ENCODE data around the gene PARVB.

PARVB gene

DNA sequence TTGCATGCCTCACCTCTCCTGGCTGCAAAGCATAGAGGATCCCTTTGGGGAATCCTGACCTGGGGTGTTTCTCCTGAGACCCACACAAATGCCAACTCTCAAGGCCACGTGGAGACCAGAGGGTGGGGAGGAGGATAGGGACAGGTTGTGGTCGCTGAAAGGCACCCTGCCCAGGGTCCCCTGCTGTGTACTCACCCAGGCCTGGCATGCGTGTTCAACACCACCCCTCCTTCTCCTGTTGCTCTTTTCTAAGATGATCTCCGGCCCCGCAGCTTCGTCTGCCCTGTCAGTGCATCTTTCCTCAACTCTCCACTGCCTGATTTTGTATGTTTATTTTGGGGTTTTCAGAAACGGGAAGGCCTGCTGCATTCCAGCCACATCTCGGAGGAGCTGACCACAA is 112.0 kb downstream of the PARVB start:
- no peak for DNase-seq (ENCODE audit: low spot score)

GRCh38 chr22:44136786-44137185 is 112.7 kb downstream of the PARVB start:
- no peak for DNase-seq (ENCODE audit: low spot score)

DNA sequence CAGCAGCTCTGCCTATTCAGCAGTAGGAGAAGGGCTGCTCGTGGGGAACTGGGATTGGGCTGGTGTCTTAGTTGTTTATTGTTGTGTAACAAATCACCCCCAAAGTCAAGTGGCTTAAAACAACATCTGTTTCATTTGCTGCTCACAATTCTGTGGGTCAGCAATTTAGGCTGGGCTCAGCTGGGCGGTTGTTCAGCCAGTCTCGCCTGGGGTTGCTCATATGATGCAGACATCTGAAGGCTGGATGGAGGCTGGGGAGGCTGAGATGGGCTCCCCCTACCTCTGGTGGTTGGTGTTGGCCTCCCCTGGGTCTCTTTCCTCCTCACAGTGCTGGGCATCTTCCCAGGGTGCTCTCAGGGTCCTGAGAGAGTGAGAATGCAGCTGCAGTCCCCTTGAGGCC is 113.3 kb downstream of the PARVB start:
- no peak for DNase-seq (ENCODE audit: low spot score)

GRCh38 chr22:44139773-44140172 is 115.7 kb downstream of the PARVB start:
- no peak for DNase-seq (ENCODE audit: low spot score)

DNA sequence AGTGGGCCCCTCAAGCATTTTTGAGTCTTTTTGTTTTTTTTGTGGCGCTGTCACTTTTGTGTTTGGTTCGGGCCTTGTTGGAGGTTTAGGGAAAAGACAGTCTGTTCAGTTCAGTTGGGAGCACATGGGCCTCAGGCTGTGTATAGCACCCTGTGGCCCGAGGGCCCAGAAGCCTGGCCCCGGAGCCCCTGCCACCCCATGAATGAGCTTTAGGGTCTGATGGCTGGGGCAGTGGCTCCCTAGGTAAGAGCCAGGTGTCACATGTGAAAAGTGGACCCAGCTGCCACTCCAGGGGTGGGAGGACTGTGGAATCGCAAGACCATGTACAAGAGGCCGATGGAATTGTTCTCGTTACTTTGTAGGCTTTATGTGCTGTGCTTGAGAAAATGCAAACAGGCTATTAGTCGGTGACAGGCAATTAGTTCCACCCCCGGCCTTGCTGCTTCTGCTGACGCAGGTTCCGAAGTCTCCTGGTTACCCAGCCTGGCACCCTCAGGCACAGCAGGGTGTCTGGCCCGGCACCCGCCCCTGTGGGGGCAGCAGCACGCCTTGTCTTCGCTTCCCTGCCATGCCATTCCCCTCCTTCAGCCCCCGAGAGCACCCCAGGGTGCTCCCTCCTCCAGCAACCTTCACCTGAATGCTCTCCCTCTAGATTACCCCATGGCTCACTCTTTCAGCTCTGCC is 118.5 kb downstream of the PARVB start:
- no peak for DNase-seq (ENCODE audit: low spot score)

- DNase-seq (ENCODE audit: low spot score): no peak
These were observed 119.0 kb downstream of the PARVB start for GRCh38 chr22:44143105-44143474.

DNA sequence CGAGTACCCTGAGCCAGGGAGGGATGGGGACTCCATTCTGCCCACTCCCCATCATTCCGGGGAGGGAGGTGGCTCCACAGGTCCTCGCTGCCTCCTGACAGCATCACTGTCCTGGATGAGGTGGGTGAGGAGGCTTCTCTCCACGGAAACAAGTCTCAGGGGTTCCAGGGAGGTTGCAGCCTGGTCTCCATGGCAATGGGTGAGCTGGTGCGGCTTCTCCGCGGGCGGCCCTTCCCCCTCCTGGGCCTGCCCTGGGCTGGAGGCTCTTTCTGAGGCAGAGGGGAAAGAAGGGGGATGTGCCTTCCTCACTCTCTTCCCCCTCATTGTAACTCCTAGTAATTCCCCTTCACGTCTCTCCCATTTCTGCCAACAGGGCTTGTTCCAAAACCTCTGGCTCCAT is 119.5 kb downstream of the PARVB start:
- no peak for DNase-seq (ENCODE audit: low spot score)

GRCh38 chr22:44144046-44144569 is 120.0 kb downstream of the PARVB start:
- DNase-seq (ENCODE audit: low spot score): no peak

GRCh38 chr22:44145544-44145943 is 121.4 kb downstream of the PARVB start:
- no peak for DNase-seq (ENCODE audit: low spot score)

DNA sequence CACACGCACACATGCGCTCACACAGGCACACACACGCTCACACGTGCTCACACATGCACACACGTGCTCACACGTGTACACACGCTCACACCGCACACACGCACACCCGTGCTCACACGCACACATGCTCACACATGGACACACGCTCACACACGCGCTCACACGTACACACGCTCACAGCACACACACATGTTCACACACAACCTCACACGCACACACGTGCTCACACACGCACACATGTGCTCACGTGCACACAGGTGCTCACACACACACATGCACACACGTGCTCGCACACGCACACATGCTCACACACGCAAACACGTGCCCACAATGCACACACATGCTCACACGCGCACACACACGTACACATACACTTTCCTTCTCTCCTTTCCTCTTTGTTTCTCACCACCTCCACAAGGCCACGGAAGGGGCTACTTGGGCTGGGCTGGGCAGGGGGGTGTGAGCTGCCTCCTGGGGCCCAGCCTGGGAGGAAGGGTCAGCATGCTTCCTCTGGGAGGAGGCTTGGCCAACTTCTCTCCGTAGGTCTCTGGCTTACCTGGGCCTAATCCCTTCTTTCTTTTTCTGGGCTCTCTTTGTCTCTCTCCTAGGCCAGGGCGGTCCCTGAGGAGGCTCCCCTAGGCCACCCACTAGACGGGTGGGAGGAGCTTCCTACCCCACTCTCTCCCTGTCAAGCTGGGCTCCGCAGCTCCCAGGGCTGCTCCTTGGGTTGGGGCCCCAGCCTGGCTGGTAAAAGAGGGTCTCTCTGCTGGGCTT is 122.2 kb downstream of the PARVB start:
- DNase-seq (ENCODE audit: low spot score): no peak

GRCh38 chr22:44147008-44147645 is 123.0 kb downstream of the PARVB start:
- DNase-seq (ENCODE audit: low spot score): no peak

- no peak for DNase-seq (ENCODE audit: low spot score)
These were observed 123.9 kb downstream of the PARVB start for GRCh38 chr22:44147821-44148574.

- DNase-seq (ENCODE audit: low spot score): no peak
These were observed 127.6 kb downstream of the PARVB start for GRCh38 chr22:44151676-44152075.

- DNase-seq (ENCODE audit: low spot score): no peak
These were observed 129.6 kb downstream of the PARVB start for GRCh38 chr22:44153710-44154109.

GRCh38 chr22:44154436-44154942 is 130.4 kb downstream of the PARVB start:
- no peak for DNase-seq (ENCODE audit: low spot score)

GRCh38 chr22:44155115-44155514 is 131.0 kb downstream of the PARVB start:
- DNase-seq (ENCODE audit: low spot score): no peak

DNA sequence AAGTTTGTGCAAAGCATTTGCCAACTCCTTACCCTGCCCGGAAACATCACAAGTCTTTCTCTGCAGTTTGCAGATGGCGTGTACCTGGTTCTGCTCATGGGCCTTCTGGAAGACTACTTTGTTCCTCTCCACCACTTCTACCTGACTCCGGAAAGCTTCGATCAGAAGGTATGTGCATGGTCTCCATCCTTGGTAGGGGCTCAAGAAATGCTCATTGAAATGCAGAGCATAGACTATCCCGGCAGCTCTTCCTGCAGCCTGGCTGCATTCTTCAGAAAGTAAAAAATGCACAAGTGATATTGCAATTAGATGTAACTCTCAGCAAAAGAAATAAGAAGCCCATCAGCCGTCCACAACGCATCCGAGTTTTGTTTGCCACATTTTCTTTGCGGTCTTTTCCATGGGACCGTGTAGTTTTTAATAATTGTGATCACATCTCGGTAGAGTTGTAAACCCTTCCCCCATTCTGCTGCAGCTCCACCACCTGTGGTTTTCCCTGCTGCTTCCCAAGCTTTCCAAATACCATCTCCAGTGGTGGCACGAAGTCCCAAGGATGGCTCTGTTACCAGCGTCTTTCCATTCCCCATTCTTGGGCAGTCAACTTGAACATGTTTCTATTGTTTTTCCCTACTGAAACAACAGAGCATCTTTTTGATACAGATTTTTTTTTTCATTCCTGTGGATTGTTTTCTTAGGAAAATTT is 134.0 kb downstream of the PARVB start:
- DNase-seq (ENCODE audit: low spot score): no peak

GRCh38 chr22:44158816-44159215 is 134.7 kb downstream of the PARVB start:
- DNase-seq (ENCODE audit: low spot score): no peak

DNA sequence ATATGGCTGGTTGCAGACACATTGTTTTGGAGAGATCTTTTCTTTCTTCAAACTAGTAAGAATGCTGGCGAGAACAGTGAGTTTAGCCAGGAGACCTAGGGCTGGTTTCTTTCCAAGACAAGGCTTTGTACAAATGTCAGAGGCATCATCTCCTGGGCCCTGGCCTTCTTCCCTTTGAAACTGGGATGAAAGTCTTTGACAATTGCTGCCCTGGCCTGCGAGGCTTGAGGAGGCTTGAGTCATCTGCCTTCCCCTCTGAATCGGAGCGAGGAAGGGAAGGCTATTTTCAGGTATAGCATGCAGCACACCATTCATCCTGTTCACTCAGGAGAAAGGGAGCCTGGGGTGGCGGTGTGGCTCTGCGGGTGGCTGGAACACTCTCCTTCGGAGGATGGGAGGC is 135.1 kb downstream of the PARVB start:
- no peak for DNase-seq (ENCODE audit: low spot score)

DNA sequence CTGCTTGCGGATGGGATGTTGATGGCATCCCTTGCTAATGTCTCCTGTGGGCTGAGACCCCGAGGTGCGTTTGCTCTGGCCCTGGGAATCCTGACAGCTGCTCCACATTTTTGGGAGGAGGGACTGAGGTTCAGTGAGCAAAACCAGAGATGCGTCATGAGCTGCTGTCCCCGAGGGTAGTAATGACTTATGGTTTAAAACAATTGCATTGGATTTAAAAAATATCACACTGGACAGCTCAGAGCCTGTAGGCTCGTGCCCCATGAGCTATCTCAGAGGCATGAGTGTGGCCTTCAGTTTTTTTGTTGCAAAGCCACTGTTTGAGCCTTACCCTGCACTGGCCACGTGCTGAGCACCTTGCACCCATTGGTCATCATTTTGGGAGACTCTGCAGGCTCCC is 135.7 kb downstream of the PARVB start:
- DNase-seq (ENCODE audit: low spot score): no peak

- DNase-seq (ENCODE audit: low spot score): no peak
These were observed 136.3 kb downstream of the PARVB start for GRCh38 chr22:44160421-44160820.
